HCT116 (cell line): ENCODE data around the gene TNFRSF6B. TPM values are rescaled to one million over a fixed set of nuclear protein-coding genes. Genes with fewer than 3 reads are reported as not detected.
"Not testable (repeated sequence)": the region's sequence is repeated elsewhere in the genome, so short reads cannot be mapped to it uniquely, and the experiment has no call there.

Source experiments
- ATAC-seq: fragments of 200-7000 bp; cut with Tn5 transposase; 2 replicates; pipeline ENCODE4 v1.9.1; 2020; ENCODE audit warnings: mild to moderate bottlenecking, moderate library complexity
- BruUV-seq: library from RNA; stranded (reverse); fragments of 400-500 nt; replicated peaks from 2 replicates; lab custom pipeline; 2021; lab: Mats Ljungman, UMichigan
- CTCF ChIA-PET: fragments of 300-600 bp; sonication (Branson Sonifier 250); formaldehyde crosslinking; loops from one replicate; lab custom pipeline; 2021; ENCODE audit warnings: antibody characterized with exemption; lab: Charles Lee
- POLR2A ChIA-PET: fragments of 300-600, 350-600 bp; sonication (Branson Sonifier 250); formaldehyde crosslinking; loops from one replicate; lab custom pipeline; 2021; ENCODE audit warnings: antibody characterized with exemption; lab: Charles Lee
- RAD21 ChIA-PET, 2 experiments: fragments of 300-600 bp; sonication (Branson Sonifier 250); formaldehyde crosslinking; loops; one replicate each; lab custom pipeline; 2023; ENCODE audit warnings: low total read pairs in 2 of 2; ENCODE audit not compliant: uncharacterized antibody in 2 of 2, unreplicated experiment in 2 of 2, low non-redundant PET in 1 of 2; lab: Charles Lee
- DNase-seq: peaks from one replicate; pipeline ENCODE4 v3.0.0-alpha.2; 2010; ENCODE audit warnings: low read depth, low spot score
- H2AFZ ChIP-seq: fragments of 200-600 bp; shearing (Covaris generic), sonication (generic); 2 replicates; pipeline ENCODE4 v1.6.1; 2017; ENCODE audit warnings: low read depth, mixed run types, mixed read lengths, antibody characterized with exemption, low read length; ENCODE audit not compliant: poor library complexity, severe bottlenecking
- H3K27ac ChIP-seq: 2 replicates; pipeline ENCODE4 v1.5.1; 2012; ENCODE audit warnings: low read depth, low read length
- H3K27me3 ChIP-seq: fragments of 200-600 bp; sonication (generic); 2 replicates; pipeline ENCODE4 v1.6.1; 2016; ENCODE audit warnings: mixed run types, low read length, mixed read lengths; ENCODE audit not compliant: insufficient read depth
- H3K36me3 ChIP-seq, 2 experiments: fragments of 200-500 bp in 1 of 2; fragments of 200-600 bp in 1 of 2; sonication (Bioruptor generic) in 1 of 2; sonication (generic) in 1 of 2; 2 replicates each; pipeline versions ENCODE4 v1.5.1 to v1.6.1; 2014 to 2016; ENCODE audit warnings: low read length in 2 of 2, inconsistent platforms in 1 of 2, mixed read lengths in 1 of 2, mixed run types in 1 of 2; ENCODE audit not compliant: insufficient read depth in 2 of 2, control insufficient read depth in 1 of 2
- H3K4me1 ChIP-seq, 2 experiments: fragments of 200-600 bp in 1 of 2; sonication (generic) in 1 of 2; 2 replicates each; pipeline versions ENCODE4 v1.5.1 to v1.6.1; 2012 to 2017; ENCODE audit warnings: low read length in 2 of 2, inconsistent platforms in 1 of 2, mild to moderate bottlenecking in 1 of 2, mixed read lengths in 1 of 2, mixed run types in 1 of 2, moderate library complexity in 1 of 2; ENCODE audit not compliant: insufficient read depth in 2 of 2, control insufficient read depth in 1 of 2
- H3K4me2 ChIP-seq: fragments of 200-600 bp; sonication (generic); 2 replicates; pipeline ENCODE4 v1.6.1; 2017; ENCODE audit warnings: mixed run types, low read length, mixed read lengths
- H3K4me3 ChIP-seq, 2 experiments: fragments of 200-600 bp in 1 of 2; sonication (generic) in 1 of 2; replicated peaks in 1 of 2; 2 replicates each; pipeline ENCODE4 v1.5.1; 2011 to 2016; ENCODE audit warnings: low read length in 2 of 2, control low read depth in 1 of 2, low read depth in 1 of 2, mild to moderate bottlenecking in 1 of 2, mixed read lengths in 1 of 2, mixed run types in 1 of 2
- H3K79me2 ChIP-seq: fragments of 200-600 bp; sonication (generic); 2 replicates; pipeline ENCODE4 v1.6.1; 2017; ENCODE audit warnings: mild to moderate bottlenecking, mixed run types, low read length, moderate library complexity, mixed read lengths; ENCODE audit not compliant: insufficient read depth
- H3K9ac ChIP-seq: fragments of 200-600 bp; sonication (generic); 2 replicates; pipeline ENCODE4 v1.6.1; 2016; ENCODE audit warnings: low read length, mixed read lengths
- H3K9me2 ChIP-seq: fragments of 200-600 bp; sonication (generic), shearing (Covaris generic); 2 replicates; pipeline ENCODE4 v1.6.1; 2017; ENCODE audit warnings: mixed run types, mild to moderate bottlenecking, moderate library complexity; ENCODE audit not compliant: insufficient read depth
- H3K9me3 ChIP-seq, 2 experiments: fragments of 200-500 bp in 1 of 2; fragments of 200-600 bp in 1 of 2; sonication (Bioruptor generic) in 1 of 2; sonication (generic) in 1 of 2; 2 replicates each; pipeline ENCODE4 v1.6.1; 2014 to 2017; ENCODE audit warnings: low read length in 2 of 2, mixed read lengths in 2 of 2, inconsistent platforms in 1 of 2, low read depth in 1 of 2, mild to moderate bottlenecking in 1 of 2, mixed run types in 1 of 2, moderate library complexity in 1 of 2; ENCODE audit not compliant: control insufficient read depth in 1 of 2, insufficient read depth in 1 of 2
- H4K20me1 ChIP-seq: fragments of 200-600 bp; sonication (generic), shearing (Covaris generic); 2 replicates; pipeline ENCODE4 v1.6.1; 2017; ENCODE audit warnings: mixed run types, mild to moderate bottlenecking, moderate library complexity; ENCODE audit not compliant: insufficient read depth
- ATF3 ChIP-seq: IDR thresholded peaks from 2 replicates; pipeline ENCODE4 v1.6.1; 2012
- CBX3 ChIP-seq: IDR thresholded peaks from 2 replicates; pipeline ENCODE4 v1.6.1; 2012; ENCODE audit warnings: low read depth
- ELF1 ChIP-seq: IDR thresholded peaks from 2 replicates; pipeline ENCODE4 v1.6.1; 2012; ENCODE audit warnings: low read depth, borderline replicate concordance
- FOSL1 ChIP-seq: IDR thresholded peaks from 2 replicates; pipeline ENCODE4 v1.6.1; 2012; ENCODE audit warnings: low read depth
- JUND ChIP-seq: IDR thresholded peaks from 2 replicates; pipeline ENCODE4 v1.6.1; 2012
- POLR2A ChIP-seq: IDR thresholded peaks from 2 replicates; pipeline ENCODE4 v1.7.0; 2011; ENCODE audit warnings: borderline replicate concordance; ENCODE audit not compliant: insufficient read depth, insufficient read length; ENCODE audit errors: extremely low read depth
- POLR2AphosphoS5 ChIP-seq: IDR thresholded peaks from 2 replicates; pipeline ENCODE4 v1.6.1; 2011; ENCODE audit warnings: mild to moderate bottlenecking, low read depth, low read length, moderate library complexity
- RAD21 ChIP-seq: IDR thresholded peaks from 2 replicates; pipeline ENCODE4 v1.6.1; 2012; ENCODE audit warnings: low read depth, mild to moderate bottlenecking
- SIN3A ChIP-seq: IDR thresholded peaks from 2 replicates; pipeline ENCODE4 v1.6.1; 2012; ENCODE audit warnings: low read depth
- SP1 ChIP-seq: IDR thresholded peaks from 2 replicates; pipeline ENCODE4 v1.6.1; 2012; ENCODE audit warnings: low read depth
- SRF ChIP-seq: IDR thresholded peaks from 2 replicates; pipeline ENCODE4 v1.6.1; 2012; ENCODE audit warnings: low read depth
- TCF7L2 ChIP-seq: IDR thresholded peaks from 2 replicates; pipeline ENCODE4 v1.7.0; 2011; ENCODE audit warnings: borderline replicate concordance, inconsistent platforms; ENCODE audit not compliant: insufficient read depth, insufficient read length; ENCODE audit errors: extremely low read depth
- ZBTB33 ChIP-seq: IDR thresholded peaks from 2 replicates; pipeline ENCODE4 v1.6.1; 2011; ENCODE audit warnings: mild to moderate bottlenecking, low read length, moderate library complexity; ENCODE audit not compliant: insufficient replicate concordance; ENCODE audit errors: extremely low read depth
- ZFX ChIP-seq: fragments of 450-650 bp; IDR thresholded peaks from 2 replicates; pipeline ENCODE4 v1.6.1; 2017
- ZNF274 ChIP-seq: fragments of 200-500 bp; sonication (Bioruptor generic); IDR thresholded peaks from 2 replicates; pipeline ENCODE4 v1.6.1; 2014; ENCODE audit warnings: mild to moderate bottlenecking, low read depth, low read length, inconsistent platforms
- intact Hi-C: fragments of 100-400 bp; cut with micrococcal nuclease; formaldehyde crosslinking; loops from 2 replicates; pipeline ENCODE4 v1.10.0; 2022
- total RNA-seq: library from RNA; stranded (reverse); gene quantifications from one replicate; pipeline ENCODE4 v1.2.1, GENCODE V29; 2021; ENCODE audit not compliant: unreplicated experiment
- TF ChIP-seq, protein P1 (sequence below): IDR thresholded peaks from 2 replicates; pipeline ENCODE4 v1.6.1; 2012

TNFRSF6B gene
- total RNA-seq, 1 experiment from 2014 or later = 147 TPM

GRCh38 chr20:63659370-63659769 is 37.1 kb upstream of the TNFRSF6B start (continued):
- no peak for TF ChIP-seq RAD21
- TF ChIP-seq POLR2AphosphoS5 = no peak
- no peak for TF ChIP-seq SIN3A
- TF ChIP-seq SRF = no peak
- TF ChIP-seq ZNF274 = no peak

DNA sequence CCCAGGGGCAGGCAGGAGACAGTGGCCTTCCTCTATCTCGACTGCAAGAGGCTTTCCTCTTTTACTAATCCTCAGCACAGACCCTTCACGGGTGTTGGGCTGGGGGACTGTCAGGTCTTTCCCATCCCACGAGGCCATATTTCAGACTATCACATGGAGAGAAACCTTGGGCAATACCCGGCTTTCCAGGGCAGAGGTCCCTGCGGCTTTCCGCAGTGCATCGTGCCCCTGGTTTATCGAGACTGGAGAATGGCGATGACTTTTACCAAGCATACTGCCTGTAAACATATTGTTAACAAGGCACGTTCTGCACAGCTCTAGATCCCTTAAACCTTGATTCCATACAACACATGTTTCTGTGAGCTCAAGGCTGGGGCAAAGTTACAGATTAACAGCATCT is 36.3 kb upstream of the TNFRSF6B start:
- BruUV-seq, H3K9ac ChIP-seq, H3K4me2 ChIP-seq, ATAC-seq, H3K27ac ChIP-seq, CTCF ChIA-PET, POLR2A ChIA-PET, H3K9me2 ChIP-seq, H3K9me3 ChIP-seq, H4K20me1 ChIP-seq, H3K27me3 ChIP-seq, RAD21 ChIA-PET, DNase-seq, H2AFZ ChIP-seq, intact Hi-C loops, H3K4me3 ChIP-seq: not testable (repeated sequence)
- peaks cover 9 to 17% of the 10 kb centered on the region in 2 experiments for H3K36me3 ChIP-seq
- peaks cover 10 to 27% of the 10 kb centered on the region in 2 experiments for H3K4me1 ChIP-seq
- peaks cover 58% of the 10 kb centered on the region for H3K79me2 ChIP-seq

GRCh38 chr20:63660622-63661021 is 35.8 kb upstream of the TNFRSF6B start:
- Histone ChIP-seq H2AFZ (no peak overlapping the region), H3K27me3 (no peaks in the 10 kb centered on the region), H3K4me2 (no peak overlapping the region), H3K9ac (no peak overlapping the region), H3K9me2 (no peaks in the 10 kb centered on the region), H3K36me3 (peaks cover 9 to 18% of the 10 kb centered on the region in 2 experiments), H3K4me1 (peaks cover 10 to 27% of the 10 kb centered on the region in 2 experiments), H4K20me1 (no peaks in the 10 kb centered on the region), H3K27ac (no peak overlapping the region), H3K9me3 (no peaks in the 10 kb centered on the region), H3K79me2 (peaks cover 60% of the 10 kb centered on the region), H3K4me3 (no peak overlapping the region)
- no peak for DNase-seq
- ChIA-PET CTCF (no interaction called here), POLR2A (no interaction called here), RAD21 (no interaction called here)
- intact Hi-C loops = no loop called here
- ATAC-seq = no peak
- BruUV-seq = no TSS peak
- TF ChIP-seq POLR2AphosphoS5 = no peak
- TF ChIP-seq ZFX = no peak
- no peak for TF ChIP-seq TCF7L2
- no peak for TF ChIP-seq POLR2A
- TF ChIP-seq CBX3 = no peak
- TF ChIP-seq ZBTB33 = no peak
- no peak for TF ChIP-seq ZNF274
- no peak for TF ChIP-seq FOSL1
- no peak for TF ChIP-seq JUND
- TF ChIP-seq SP1 = no peak
- TF ChIP-seq, protein P1, sequence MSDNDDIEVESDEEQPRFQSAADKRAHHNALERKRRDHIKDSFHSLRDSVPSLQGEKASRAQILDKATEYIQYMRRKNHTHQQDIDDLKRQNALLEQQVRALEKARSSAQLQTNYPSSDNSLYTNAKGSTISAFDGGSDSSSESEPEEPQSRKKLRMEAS = no peak
- TF ChIP-seq SRF = no peak
- no peak for TF ChIP-seq ATF3
- TF ChIP-seq ELF1 = no peak
